ENCODE results near the gene BCL11B. TPM values are rescaled to one million over a fixed set of nuclear protein-coding genes. Genes with fewer than 3 reads are reported as not detected.
"Not testable (repeated sequence)": the region's sequence is repeated elsewhere in the genome, so short reads cannot be mapped to it uniquely, and the experiment has no call there.

The BCL11B gene
- total RNA-seq, 1 experiment from 2014 or later = 0.05 TPM

GRCh38 chr14:99188731-99189191 is 83.2 kb downstream of the BCL11B start:
- no peaks in the 10 kb centered on the region for H3K9me3 Mint-ChIP-seq (ENCODE audit: unreplicated experiment)
- no peak overlapping the region for H3K4me3 Mint-ChIP-seq (ENCODE audit: unreplicated experiment)
- no peaks in the 10 kb centered on the region for H3K4me1 Mint-ChIP-seq (ENCODE audit: low read depth, unreplicated experiment)
- CTCF ChIA-PET = interaction anchor here (0.5 kb wide), 1 partner anchor 359 kb away, joined by 3 read pairs; no protein-coding TSS in a partner anchor
- no TSS peak for BruUV-seq (replicated peaks)
- POLR2A ChIA-PET = no interaction called here
- Histone ChIP-seq H3K9me3 (no peaks in the 10 kb centered on the region), H3K36me3 (ENCODE audit: control insufficient read depth, insufficient read depth, low read length) (no peaks in the 10 kb centered on the region), H3K4me1 (no peaks in the 10 kb centered on the region), H3K27me3 (replicated peaks; ENCODE audit: control insufficient read depth, insufficient read depth, low read length) (no peaks in the 10 kb centered on the region), H3K4me3 (ENCODE audit: low read depth, low read length) (no peak overlapping the region)
- intact Hi-C loops (cut with micrococcal nuclease; ENCODE audit: unreplicated experiment) = no loop called here
- no peak overlapping the region for H3K27ac Mint-ChIP-seq (ENCODE audit: unreplicated experiment)
- no peaks in the 10 kb centered on the region for H3K36me3 Mint-ChIP-seq (ENCODE audit: insufficient read depth, unreplicated experiment)
- no peak for DNase-seq
- no peaks in the 10 kb centered on the region for H3K27me3 Mint-ChIP-seq (ENCODE audit: insufficient read depth, unreplicated experiment)
- no peak for TF ChIP-seq CTCF (IDR thresholded peaks at IDR 0.05; ENCODE audit: insufficient read depth in 1 of 2, low read depth in 1 of 2, low read length in 1 of 2, severe bottlenecking in 1 of 2, unreplicated experiment in 1 of 2)

DNA sequence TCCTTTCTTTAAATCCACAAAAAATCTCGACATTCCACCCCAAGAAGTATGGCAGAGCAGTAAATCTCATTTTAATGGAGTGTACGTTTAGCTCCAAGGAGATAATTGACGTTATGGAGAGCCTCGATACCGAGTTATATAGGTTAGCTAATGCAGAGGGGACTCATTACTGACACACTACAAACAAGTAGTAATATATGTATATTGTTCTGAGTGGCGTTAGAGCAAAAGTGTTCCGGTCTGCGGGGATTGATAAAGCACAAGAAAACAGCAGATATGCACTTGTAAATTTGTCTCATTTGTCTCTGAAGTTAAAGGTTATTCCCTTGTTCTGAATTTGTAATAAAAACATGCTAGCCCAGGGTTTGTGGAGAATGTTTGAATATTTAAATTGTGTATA is 84.1 kb downstream of the BCL11B start:
- Histone ChIP-seq H3K36me3 (ENCODE audit: control insufficient read depth, insufficient read depth, low read length) (no peaks in the 10 kb centered on the region), H3K9me3 (no peaks in the 10 kb centered on the region), H3K27me3 (replicated peaks; ENCODE audit: control insufficient read depth, insufficient read depth, low read length) (no peaks in the 10 kb centered on the region), H3K4me3 (ENCODE audit: low read depth, low read length) (no peak overlapping the region), H3K4me1 (no peaks in the 10 kb centered on the region)
- no TSS peak for BruUV-seq (replicated peaks)
- no peak overlapping the region for H3K27ac Mint-ChIP-seq (ENCODE audit: unreplicated experiment)
- DNase-seq = no peak
- ChIA-PET CTCF (no interaction called here), POLR2A (no interaction called here)
- no peaks in the 10 kb centered on the region for H3K36me3 Mint-ChIP-seq (ENCODE audit: insufficient read depth, unreplicated experiment)
- no peak overlapping the region for H3K4me3 Mint-ChIP-seq (ENCODE audit: unreplicated experiment)
- intact Hi-C loops (cut with micrococcal nuclease; ENCODE audit: unreplicated experiment) = no loop called here
- no peak for TF ChIP-seq CTCF (IDR thresholded peaks at IDR 0.05; ENCODE audit: insufficient read depth in 1 of 2, low read depth in 1 of 2, low read length in 1 of 2, severe bottlenecking in 1 of 2, unreplicated experiment in 1 of 2)
- no peaks in the 10 kb centered on the region for H3K27me3 Mint-ChIP-seq (ENCODE audit: insufficient read depth, unreplicated experiment)
- no peaks in the 10 kb centered on the region for H3K4me1 Mint-ChIP-seq (ENCODE audit: low read depth, unreplicated experiment)
- no peaks in the 10 kb centered on the region for H3K9me3 Mint-ChIP-seq (ENCODE audit: unreplicated experiment)

DNA sequence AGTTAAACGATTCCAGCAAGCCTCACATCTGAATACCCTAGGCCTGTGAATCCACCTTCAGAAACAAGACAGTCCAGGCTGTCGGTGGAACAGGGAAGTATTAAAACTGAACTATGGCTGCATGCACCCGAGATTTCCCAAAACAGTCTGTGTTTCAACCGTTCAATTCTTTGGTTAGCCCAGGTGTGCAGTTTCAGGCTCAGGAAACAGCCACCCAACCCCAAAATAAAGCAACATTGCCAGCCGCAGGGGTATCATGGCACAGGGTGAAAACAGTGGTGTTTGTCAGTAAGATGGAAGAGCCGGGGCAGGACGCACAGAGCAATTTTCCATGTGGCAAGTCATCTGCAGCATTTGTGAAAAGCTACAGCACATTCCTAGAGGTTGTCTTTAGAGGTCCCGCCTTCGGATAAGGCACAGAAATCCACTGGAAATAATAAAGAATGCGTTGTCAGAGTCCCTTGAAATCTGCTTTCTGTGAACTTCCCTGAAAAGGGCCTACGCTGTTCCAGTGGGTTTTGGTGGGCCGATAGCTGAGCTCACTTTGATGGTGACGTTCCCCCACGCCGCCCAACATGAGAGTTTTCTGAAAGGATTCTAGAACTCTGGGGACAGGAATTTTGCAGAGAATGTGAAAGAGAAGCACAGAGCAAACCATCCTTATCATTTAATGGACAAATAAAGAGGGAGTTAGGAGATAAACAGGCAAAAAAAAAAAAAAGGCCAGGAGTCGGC is 84.9 kb downstream of the BCL11B start:
- H3K36me3 ChIP-seq (ENCODE audit: control insufficient read depth, insufficient read depth, low read length) = no peaks in the 10 kb centered on the region
- TF ChIP-seq CTCF (IDR thresholded peaks at IDR 0.05; ENCODE audit: insufficient read depth in 1 of 2, low read depth in 1 of 2, low read length in 1 of 2, severe bottlenecking in 1 of 2, unreplicated experiment in 1 of 2) = no peak
- no peak for DNase-seq
- H3K4me1 ChIP-seq = no peaks in the 10 kb centered on the region
- BruUV-seq (replicated peaks) = no TSS peak
- POLR2A ChIA-PET = no interaction called here
- no peaks in the 10 kb centered on the region for H3K9me3 Mint-ChIP-seq (ENCODE audit: unreplicated experiment)
- no peak overlapping the region for H3K4me3 ChIP-seq (ENCODE audit: low read depth, low read length)
- CTCF ChIA-PET = no interaction called here
- H3K9me3 ChIP-seq = no peaks in the 10 kb centered on the region
- H3K36me3 Mint-ChIP-seq (ENCODE audit: insufficient read depth, unreplicated experiment) = no peaks in the 10 kb centered on the region
- no peaks in the 10 kb centered on the region for H3K27me3 Mint-ChIP-seq (ENCODE audit: insufficient read depth, unreplicated experiment)
- H3K4me1 Mint-ChIP-seq (ENCODE audit: low read depth, unreplicated experiment) = no peaks in the 10 kb centered on the region
- H3K27me3 ChIP-seq (replicated peaks; ENCODE audit: control insufficient read depth, insufficient read depth, low read length) = no peaks in the 10 kb centered on the region
- no peak overlapping the region for H3K27ac Mint-ChIP-seq (ENCODE audit: unreplicated experiment)
- no peak overlapping the region for H3K4me3 Mint-ChIP-seq (ENCODE audit: unreplicated experiment)
- intact Hi-C loops (cut with micrococcal nuclease; ENCODE audit: unreplicated experiment) = no loop called here

DNA sequence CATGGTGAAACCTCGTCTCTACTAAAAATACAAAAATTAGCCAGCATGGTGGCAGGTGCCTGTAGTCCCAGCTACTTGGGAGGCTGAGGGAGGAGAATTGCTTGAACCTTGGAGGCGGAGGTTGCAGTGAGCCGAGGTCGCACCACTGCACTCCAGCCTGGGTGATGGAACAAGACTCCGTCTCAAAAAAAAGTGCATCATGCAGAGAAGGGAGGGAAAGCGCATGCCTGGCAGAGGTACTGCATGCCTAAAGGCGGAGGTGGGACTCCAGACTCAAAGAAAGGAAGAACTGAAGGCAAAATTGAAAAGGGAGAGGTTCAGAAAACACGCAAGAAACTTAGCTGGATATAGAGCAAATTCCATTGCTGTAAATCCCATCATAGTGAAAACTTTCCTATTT is 85.7 kb downstream of the BCL11B start:
- H3K27me3 ChIP-seq (replicated peaks; ENCODE audit: control insufficient read depth, insufficient read depth, low read length); POLR2A ChIA-PET; DNase-seq; CTCF ChIA-PET; intact Hi-C loops (cut with micrococcal nuclease; ENCODE audit: unreplicated experiment); H3K27ac Mint-ChIP-seq (ENCODE audit: unreplicated experiment); H3K4me3 Mint-ChIP-seq (ENCODE audit: unreplicated experiment); H3K36me3 ChIP-seq (ENCODE audit: control insufficient read depth, insufficient read depth, low read length); H3K9me3 ChIP-seq; H3K4me3 ChIP-seq (ENCODE audit: low read depth, low read length); H3K27me3 Mint-ChIP-seq (ENCODE audit: insufficient read depth, unreplicated experiment); BruUV-seq (replicated peaks); H3K9me3 Mint-ChIP-seq (ENCODE audit: unreplicated experiment); H3K36me3 Mint-ChIP-seq (ENCODE audit: insufficient read depth, unreplicated experiment); H3K4me1 ChIP-seq; H3K4me1 Mint-ChIP-seq (ENCODE audit: low read depth, unreplicated experiment): not testable (repeated sequence)
